PC-3 (cell line): ENCODE measurements around the gene TFF2. TPM values are rescaled to one million over a fixed set of nuclear protein-coding genes. Genes with fewer than 3 reads are reported as not detected.
A peak's percentile ranks its signal among the peaks of the same experiment; 100 is the strongest.

ENCODE experiments used
- ATAC-seq: fragments of 200-7000 bp; cut with Tn5 transposase; 2 replicates; pipeline ENCODE4 v1.9.1; 2020; ENCODE audit warnings: mild to moderate bottlenecking, moderate library complexity
- BruUV-seq: library from RNA; stranded (reverse); fragments of 400-500 nt; replicated peaks from 2 replicates; lab custom pipeline; 2021; lab: Mats Ljungman, UMichigan
- CTCF ChIA-PET: fragments of 300-600 bp; sonication (Branson Sonifier 250); formaldehyde crosslinking; loops from one replicate; lab custom pipeline; 2022; ENCODE audit warnings: antibody characterized with exemption; lab: Charles Lee
- POLR2A ChIA-PET: fragments of 300-600 bp; sonication (Branson Sonifier 250); formaldehyde crosslinking; loops from one replicate; lab custom pipeline; 2022; ENCODE audit warnings: antibody characterized with exemption; ENCODE audit not compliant: unreplicated experiment; lab: Charles Lee
- DNase-seq: peaks from one replicate; pipeline ENCODE4 v3.0.0-alpha.2; 2015
- H2AFZ ChIP-seq: fragments of 300-600 bp; sonication (generic); 2 replicates; pipeline ENCODE4 v1.6.0; 2016; ENCODE audit warnings: antibody characterized with exemption, low read length
- H3F3A ChIP-seq: fragments of 300-600 bp; sonication (generic); one replicate; pipeline ENCODE4 v1.6.0; 2017; ENCODE audit warnings: antibody characterized with exemption, low read length, control low read depth, mild to moderate bottlenecking; ENCODE audit not compliant: unreplicated experiment
- H3K27ac ChIP-seq: fragments of 300-600 bp; sonication (generic); 2 replicates; pipeline ENCODE4 v1.5.1; 2016; ENCODE audit warnings: mild to moderate bottlenecking, low read length
- H3K27me3 ChIP-seq: fragments of 300-600 bp; sonication (generic); 2 replicates; pipeline ENCODE4 v1.6.1; 2016; ENCODE audit warnings: low read length, mixed read lengths
- H3K36me3 ChIP-seq: fragments of 300-600 bp; sonication (generic); 2 replicates; pipeline ENCODE4 v1.6.1; 2016; ENCODE audit warnings: low read depth, mixed run types, low read length, mixed read lengths
- H3K4me1 ChIP-seq: fragments of 300-600 bp; sonication (generic); 2 replicates; pipeline ENCODE4 v1.5.1; 2016; ENCODE audit warnings: low read length; ENCODE audit not compliant: insufficient read depth
- H3K4me2 ChIP-seq: fragments of 300-600 bp; sonication (generic); 2 replicates; pipeline ENCODE4 v1.6.0; 2016; ENCODE audit warnings: low read length
- H3K4me3 ChIP-seq: fragments of 300-600 bp; sonication (generic); 2 replicates; pipeline ENCODE4 v1.5.1; 2016; ENCODE audit warnings: mild to moderate bottlenecking, low read length, mixed read lengths
- H3K79me2 ChIP-seq: fragments of 300-600 bp; sonication (generic); 2 replicates; pipeline ENCODE4 v1.6.1; 2017; ENCODE audit warnings: low read length, mixed read lengths
- H3K9ac ChIP-seq: fragments of 300-600 bp; sonication (generic); 2 replicates; pipeline ENCODE4 v1.6.0; 2016; ENCODE audit warnings: mild to moderate bottlenecking, low read length
- H3K9me2 ChIP-seq: fragments of 300-600 bp; sonication (generic); replicated peaks from 2 replicates; pipeline ENCODE4 v1.6.1; 2016; ENCODE audit warnings: mixed run types, low read length, mixed read lengths
- H3K9me3 ChIP-seq: fragments of 300-600 bp; sonication (generic); 2 replicates; pipeline ENCODE4 v1.6.1; 2016; ENCODE audit warnings: low read length, mixed read lengths
- H4K20me1 ChIP-seq: fragments of 300-600 bp; sonication (generic); 2 replicates; pipeline ENCODE4 v1.6.1; 2016; ENCODE audit warnings: low read length, mixed read lengths
- EZH2 ChIP-seq: fragments of 300-600 bp; sonication (generic); IDR thresholded peaks from one replicate; pipeline ENCODE4 v1.6.1; 2017; ENCODE audit warnings: antibody characterized with exemption, mild to moderate bottlenecking, low read length; ENCODE audit not compliant: unreplicated experiment
- EZH2phosphoT487 ChIP-seq: fragments of 300-600 bp; sonication (generic); IDR thresholded peaks from 2 replicates; pipeline ENCODE4 v1.6.1; 2018; ENCODE audit warnings: mild to moderate bottlenecking, antibody characterized with exemption, low read length, borderline replicate concordance
- intact Hi-C: fragments of 100-400 bp; cut with micrococcal nuclease; formaldehyde crosslinking; loops from 2 replicates; pipeline ENCODE4 v1.9.0; 2023
- total RNA-seq: library from RNA; depleted of rRNA; stranded (reverse); fragments of >200 nt; gene quantifications from 2 replicates; pipeline ENCODE4 v1.2.3, GENCODE V29; 2014
- TF ChIP-seq, protein P1 (sequence below): fragments of 300-600 bp; sonication (generic); conservative IDR thresholded peaks from 2 replicates; pipeline ENCODE4 v1.5.1; 2017; ENCODE audit warnings: antibody characterized with exemption, low read depth, mild to moderate bottlenecking, low read length

Gene TFF2
- total RNA-seq, 1 experiment from 2014 or later: 21.1 TPM

- TF ChIP-seq, protein P1, sequence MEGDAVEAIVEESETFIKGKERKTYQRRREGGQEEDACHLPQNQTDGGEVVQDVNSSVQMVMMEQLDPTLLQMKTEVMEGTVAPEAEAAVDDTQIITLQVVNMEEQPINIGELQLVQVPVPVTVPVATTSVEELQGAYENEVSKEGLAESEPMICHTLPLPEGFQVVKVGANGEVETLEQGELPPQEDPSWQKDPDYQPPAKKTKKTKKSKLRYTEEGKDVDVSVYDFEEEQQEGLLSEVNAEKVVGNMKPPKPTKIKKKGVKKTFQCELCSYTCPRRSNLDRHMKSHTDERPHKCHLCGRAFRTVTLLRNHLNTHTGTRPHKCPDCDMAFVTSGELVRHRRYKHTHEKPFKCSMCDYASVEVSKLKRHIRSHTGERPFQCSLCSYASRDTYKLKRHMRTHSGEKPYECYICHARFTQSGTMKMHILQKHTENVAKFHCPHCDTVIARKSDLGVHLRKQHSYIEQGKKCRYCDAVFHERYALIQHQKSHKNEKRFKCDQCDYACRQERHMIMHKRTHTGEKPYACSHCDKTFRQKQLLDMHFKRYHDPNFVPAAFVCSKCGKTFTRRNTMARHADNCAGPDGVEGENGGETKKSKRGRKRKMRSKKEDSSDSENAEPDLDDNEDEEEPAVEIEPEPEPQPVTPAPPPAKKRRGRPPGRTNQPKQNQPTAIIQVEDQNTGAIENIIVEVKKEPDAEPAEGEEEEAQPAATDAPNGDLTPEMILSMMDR: no peak
- no peak for TF ChIP-seq EZH2
- no peak for TF ChIP-seq EZH2phosphoT487
- H3K9me2 ChIP-seq: no peaks in the 10 kb centered on the region
- intact Hi-C loops: no loop called here
- no peak overlapping the region for H3K27ac ChIP-seq
- H3K79me2 ChIP-seq: no peaks in the 10 kb centered on the region
- H3K4me3 ChIP-seq: no peak overlapping the region
- H2AFZ ChIP-seq: no peak overlapping the region
- no peaks in the 10 kb centered on the region for H3K36me3 ChIP-seq
- CTCF ChIA-PET: interaction anchor here (0.6 to 2.3 kb wide), 4 partner anchors 24 to 100 kb away, joined by 3 to 18 read pairs (median 4); no protein-coding TSS in a partner anchor
- DNase-seq: no peak
- peaks cover 6% of the 10 kb centered on the region; the same call in 1 of the 2 replicates for H3K4me1 ChIP-seq
- no peaks in the 10 kb centered on the region for H3K9me3 ChIP-seq
- no TSS peak for BruUV-seq
- no peaks in the 10 kb centered on the region for H3F3A ChIP-seq
- POLR2A ChIA-PET: no interaction called here
- no peaks in the 10 kb centered on the region for H4K20me1 ChIP-seq
- ATAC-seq: no peak
- H3K9ac ChIP-seq: no peak overlapping the region
- H3K4me2 ChIP-seq: no peak overlapping the region
- no peaks in the 10 kb centered on the region for H3K27me3 ChIP-seq
Measured at GRCh38 chr21:42311160-42311559, 39.6 kb downstream of the TFF2 start.

DNA sequence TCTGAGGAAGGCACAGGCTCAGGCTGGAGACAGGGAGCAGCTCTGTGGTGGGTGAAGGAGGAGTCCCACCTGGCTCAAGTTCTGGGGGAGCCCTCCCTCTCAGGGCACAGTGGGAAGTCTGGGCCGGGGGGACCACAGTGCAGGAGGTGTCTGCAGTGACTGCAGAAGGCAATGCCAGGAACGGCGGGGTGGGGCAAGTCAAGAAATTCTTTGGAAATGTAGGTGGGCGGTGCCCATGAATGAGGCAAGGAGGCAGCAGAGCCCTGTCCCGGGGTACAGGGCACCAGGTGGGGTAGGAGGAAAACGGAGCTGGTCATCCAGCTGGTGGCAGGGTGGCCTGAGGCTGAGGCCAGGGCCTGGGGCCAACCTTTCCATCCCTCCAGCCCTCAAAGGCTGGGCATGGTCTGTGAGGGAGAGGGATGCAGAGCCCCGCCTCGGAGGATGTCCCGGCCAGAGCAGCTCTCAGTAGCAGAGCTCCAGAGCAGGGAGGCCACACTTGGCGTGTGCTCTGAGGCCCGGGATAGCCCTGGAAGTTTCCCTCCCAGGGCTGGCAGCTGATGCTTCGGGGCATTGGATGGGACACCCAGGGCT, 40.3 kb downstream of the TFF2 start:
- ChIA-PET POLR2A (no interaction called here), CTCF (interaction anchor here (0.6 to 2.3 kb wide), 5 partner anchors 25 to 101 kb away, joined by 3 to 18 read pairs (median 6); partner anchors contain the start of gene TFF1)
- H3K27me3 ChIP-seq: no peaks in the 10 kb centered on the region
- ATAC-seq: no peak
- H3K36me3 ChIP-seq: no peaks in the 10 kb centered on the region
- H2AFZ ChIP-seq: no peak overlapping the region
- intact Hi-C loops: no loop called here
- DNase-seq: no peak
- H3F3A ChIP-seq: no peaks in the 10 kb centered on the region
- no peak overlapping the region for H3K9ac ChIP-seq
- no peak overlapping the region for H3K4me3 ChIP-seq
- TF ChIP-seq EZH2phosphoT487 (no peak), EZH2 (no peak)
- TF ChIP-seq, protein P1: no peak
- H4K20me1 ChIP-seq: no peaks in the 10 kb centered on the region
- no peaks in the 10 kb centered on the region for H3K79me2 ChIP-seq
- no TSS peak for BruUV-seq
- no peak overlapping the region for H3K4me2 ChIP-seq
- no peaks in the 10 kb centered on the region for H3K9me3 ChIP-seq
- H3K27ac ChIP-seq: no peak overlapping the region
- H3K9me2 ChIP-seq: no peaks in the 10 kb centered on the region
- peaks cover 6% of the 10 kb centered on the region; the same call in 1 of the 2 replicates for H3K4me1 ChIP-seq

DNA sequence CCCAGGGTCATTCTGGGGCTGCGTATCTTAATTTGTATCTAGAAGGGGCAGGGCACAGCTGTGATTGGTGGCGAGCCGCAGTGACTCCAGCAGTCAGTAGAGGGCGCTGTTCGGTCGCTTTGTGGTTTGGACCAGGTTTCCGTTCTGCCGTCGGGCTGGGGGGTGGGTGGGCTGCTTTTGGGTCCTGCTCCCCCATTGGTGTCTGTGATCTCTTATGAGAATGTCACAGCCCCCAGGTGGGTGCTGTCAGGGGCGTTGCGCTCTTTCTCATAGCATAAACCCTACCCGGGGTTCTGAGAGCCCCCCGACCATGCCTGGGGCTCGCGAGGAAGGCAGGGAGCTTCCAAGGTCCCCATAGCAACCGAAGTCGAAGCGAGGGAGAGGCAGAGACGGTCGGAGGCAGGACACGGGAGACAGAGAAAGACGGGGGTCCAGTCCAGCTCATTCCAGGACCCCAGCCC, 41.0 kb downstream of the TFF2 start:
- CTCF ChIA-PET: interaction anchor here (0.6 to 2.3 kb wide), 13 partner anchors 13 to 342 kb away, joined by 3 to 18 read pairs (median 6); partner anchors contain the start of gene TFF1
- Histone ChIP-seq H3K36me3 (no peaks in the 10 kb centered on the region), H3K9me2 (no peaks in the 10 kb centered on the region), H3K27ac (no peak overlapping the region), H3K79me2 (no peaks in the 10 kb centered on the region), H3K9ac (no peak overlapping the region), H3K27me3 (no peaks in the 10 kb centered on the region), H2AFZ (peak overlapping the region; percentile 72), H3K9me3 (no peaks in the 10 kb centered on the region), H3F3A (no peaks in the 10 kb centered on the region), H3K4me3 (no peak overlapping the region), H3K4me1 (peaks cover 6% of the 10 kb centered on the region; the same call in 1 of the 2 replicates), H4K20me1 (no peaks in the 10 kb centered on the region), H3K4me2 (peak overlapping the region; percentile 59)
- no TSS peak for BruUV-seq
- intact Hi-C loops: loop anchor here (1.0 to 5.0 kb wide), 4 partner anchors 58 to 162 kb away; partner anchors contain the start of gene TFF1
- TF ChIP-seq, protein P1: peak; percentile 86
- TF ChIP-seq EZH2: no peak
- DNase-seq: peak; percentile 64
- ATAC-seq: peak; percentile 74
- POLR2A ChIA-PET: no interaction called here
